ENCODE results near the gene PHLDB3.

DNA sequence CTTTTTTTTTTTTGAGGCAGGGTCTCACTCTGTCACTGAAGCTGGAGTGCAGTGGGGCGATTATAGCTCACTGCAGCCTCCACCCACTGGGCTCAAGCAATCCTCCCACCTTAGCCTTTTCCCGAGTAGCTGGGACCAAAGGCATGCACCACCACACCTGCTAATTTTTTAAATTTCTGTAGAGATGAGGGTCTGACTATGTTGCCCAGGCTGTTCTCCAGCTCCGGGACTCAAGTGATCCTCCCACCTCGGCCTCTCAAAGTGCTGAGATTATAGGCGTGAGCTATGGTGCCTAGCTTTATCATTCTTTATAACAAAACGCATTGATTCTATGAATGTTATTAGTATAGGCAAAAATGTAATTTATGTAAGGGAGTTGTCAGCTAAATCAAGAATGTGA is 21.3 kb downstream of the PHLDB3 start:
- TF ChIP-seq CTCF (IDR thresholded peaks at IDR 0.05; ENCODE audit: insufficient read depth, low read depth, low read length) (no peak), EZH2 (IDR thresholded peaks at IDR 0.05; ENCODE audit: insufficient read depth, low read length) (no peak)

Measured in astrocyte (in vitro differentiated cells and primary cell).